22Rv1 (cell line): ENCODE results near the gene CERS5.

ENCODE experiments used
- ZFX ChIP-seq: fragments of 450-650 bp; IDR thresholded peaks from 2 replicates; pipeline ENCODE4 v1.6.1; 2017; ENCODE audit warnings: antibody characterized with exemption, borderline replicate concordance
- TF ChIP-seq, protein P1 (sequence below): fragments of 450-650 bp; IDR thresholded peaks from 2 replicates; pipeline ENCODE4 v1.5.1; 2017; ENCODE audit warnings: mild to moderate bottlenecking

DNA sequence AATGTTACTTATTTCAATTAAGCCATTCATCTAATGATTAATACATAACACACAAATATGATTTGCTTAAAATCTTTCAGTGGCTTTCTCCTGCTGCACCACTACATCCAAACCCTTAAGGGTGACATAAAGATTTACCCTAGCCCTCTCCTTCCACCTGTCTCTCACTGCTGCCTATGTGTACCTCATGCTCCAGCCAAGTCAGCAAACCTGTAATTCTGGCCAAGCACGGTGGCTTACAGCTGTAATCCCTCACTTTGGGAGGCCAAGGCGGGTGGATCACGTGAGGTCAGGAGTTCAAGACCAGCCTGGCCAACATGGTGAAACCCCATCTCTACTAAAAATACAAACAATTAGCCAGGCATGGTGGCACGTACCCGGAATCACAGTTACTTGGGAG, 31.7 kb upstream of the CERS5 start:
- TF ChIP-seq, protein P1, sequence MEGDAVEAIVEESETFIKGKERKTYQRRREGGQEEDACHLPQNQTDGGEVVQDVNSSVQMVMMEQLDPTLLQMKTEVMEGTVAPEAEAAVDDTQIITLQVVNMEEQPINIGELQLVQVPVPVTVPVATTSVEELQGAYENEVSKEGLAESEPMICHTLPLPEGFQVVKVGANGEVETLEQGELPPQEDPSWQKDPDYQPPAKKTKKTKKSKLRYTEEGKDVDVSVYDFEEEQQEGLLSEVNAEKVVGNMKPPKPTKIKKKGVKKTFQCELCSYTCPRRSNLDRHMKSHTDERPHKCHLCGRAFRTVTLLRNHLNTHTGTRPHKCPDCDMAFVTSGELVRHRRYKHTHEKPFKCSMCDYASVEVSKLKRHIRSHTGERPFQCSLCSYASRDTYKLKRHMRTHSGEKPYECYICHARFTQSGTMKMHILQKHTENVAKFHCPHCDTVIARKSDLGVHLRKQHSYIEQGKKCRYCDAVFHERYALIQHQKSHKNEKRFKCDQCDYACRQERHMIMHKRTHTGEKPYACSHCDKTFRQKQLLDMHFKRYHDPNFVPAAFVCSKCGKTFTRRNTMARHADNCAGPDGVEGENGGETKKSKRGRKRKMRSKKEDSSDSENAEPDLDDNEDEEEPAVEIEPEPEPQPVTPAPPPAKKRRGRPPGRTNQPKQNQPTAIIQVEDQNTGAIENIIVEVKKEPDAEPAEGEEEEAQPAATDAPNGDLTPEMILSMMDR: no peak
- no peak for TF ChIP-seq ZFX
